ENCODE data around the gene CFAP77. TPM values are rescaled to one million over a fixed set of nuclear protein-coding genes. Genes with fewer than 3 reads are reported as not detected.

Gene CFAP77
- total and polyA plus RNA-seq, 2 of the 13 experiments (the other 11 are each of a cell fraction or from before 2014, with no cell fraction given), result not detected

DNA sequence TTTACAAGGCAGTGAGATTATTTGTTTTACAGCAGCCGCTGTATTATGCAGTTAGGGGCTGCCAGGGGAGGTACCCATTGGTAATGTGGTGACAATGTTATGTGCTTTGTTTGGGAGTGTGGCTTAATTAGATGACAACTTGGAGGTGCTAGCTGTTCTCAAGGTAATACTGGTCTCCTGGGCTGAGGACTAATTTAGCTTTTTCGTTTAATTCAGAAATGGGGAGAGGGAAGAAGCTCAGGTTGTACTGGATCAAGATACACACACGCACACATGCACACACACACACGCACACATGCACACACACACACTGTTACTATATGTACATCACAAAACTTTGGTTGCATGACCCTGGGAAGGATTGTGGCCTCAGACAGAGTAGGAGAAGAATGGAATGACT is 37.9 kb downstream of the CFAP77 start:
- Histone ChIP-seq H3K4me1 (ENCODE audit: insufficient read depth, low read length) (no peaks in the 10 kb centered on the region), H3K4me3 (replicated peaks in 1 of 3; ENCODE audit: insufficient read depth in 1 of 3, low read depth in 2 of 3, low read length in 3 of 3) (no peak overlapping the region), H4K20me1 (ENCODE audit: insufficient read depth, low read length) (no peaks in the 10 kb centered on the region), H2AFZ (ENCODE audit: low read length) (no peak overlapping the region), H3K79me2 (ENCODE audit: insufficient read depth, low read length) (no peaks in the 10 kb centered on the region), H3K27me3 (ENCODE audit: control insufficient read depth in 1 of 2, insufficient read depth in 2 of 2, low read length in 2 of 2) (peaks cover 4 to 35% of the 10 kb centered on the region in 2 experiments), H3K36me3 (replicated peaks in 1 of 2; ENCODE audit: control insufficient read depth in 1 of 2, insufficient read depth in 2 of 2, low read length in 2 of 2) (no peaks in the 10 kb centered on the region), H3K9me3 (ENCODE audit: low read length) (no peaks in the 10 kb centered on the region), H3K4me2 (ENCODE audit: low read depth, low read length) (no peak overlapping the region), H3K9ac (ENCODE audit: insufficient read depth, low read depth, low read length) (no peak overlapping the region), H3K27ac (ENCODE audit: extremely low read length, insufficient read depth, low read length) (no peak overlapping the region)
- intact Hi-C loops (cut with micrococcal nuclease; ENCODE audit: unreplicated experiment) (no loop called here), in situ Hi-C loops (cut with HindIII; ENCODE audit: extremely low pct_ligation_motif_present, low pct_unique_long_range_greater_than_20kb) (no loop called here)
- CTCF ChIA-PET (ENCODE audit: low intra/inter-chr PET ratio, low total read pairs), result interaction anchor here (1.4 kb wide), 1 partner anchor 60 kb away, joined by 3 read pairs; no protein-coding TSS in a partner anchor
- TF ChIP-seq GLI4 (CRISPR knock-in tag; IDR thresholded peaks at IDR 0.05; ENCODE audit: borderline replicate concordance), result no peak
- no peak for TF ChIP-seq ARID2 (CRISPR knock-in tag; IDR thresholded peaks at IDR 0.05; ENCODE audit: borderline replicate concordance)
- no peak for TF ChIP-seq ZNF264 (CRISPR knock-in tag; IDR thresholded peaks at IDR 0.05)
- TF ChIP-seq, protein P1, sequence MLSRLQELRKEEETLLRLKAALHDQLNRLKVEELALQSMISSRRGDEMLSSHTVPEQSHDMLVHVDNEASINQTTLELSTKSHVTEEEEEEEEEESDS (CRISPR knock-in tag; IDR thresholded peaks at IDR 0.05; ENCODE audit: borderline replicate concordance), result no peak
- no peak for TF ChIP-seq ZNF382 (CRISPR knock-in tag; IDR thresholded peaks at IDR 0.05; ENCODE audit: borderline replicate concordance)
- TF ChIP-seq SETDB1 (CRISPR knock-in tag; IDR thresholded peaks at IDR 0.05; ENCODE audit: borderline replicate concordance), result no peak
- TF ChIP-seq, protein P2, sequence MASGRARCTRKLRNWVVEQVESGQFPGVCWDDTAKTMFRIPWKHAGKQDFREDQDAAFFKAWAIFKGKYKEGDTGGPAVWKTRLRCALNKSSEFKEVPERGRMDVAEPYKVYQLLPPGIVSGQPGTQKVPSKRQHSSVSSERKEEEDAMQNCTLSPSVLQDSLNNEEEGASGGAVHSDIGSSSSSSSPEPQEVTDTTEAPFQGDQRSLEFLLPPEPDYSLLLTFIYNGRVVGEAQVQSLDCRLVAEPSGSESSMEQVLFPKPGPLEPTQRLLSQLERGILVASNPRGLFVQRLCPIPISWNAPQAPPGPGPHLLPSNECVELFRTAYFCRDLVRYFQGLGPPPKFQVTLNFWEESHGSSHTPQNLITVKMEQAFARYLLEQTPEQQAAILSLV (CRISPR knock-in tag; IDR thresholded peaks at IDR 0.05; ENCODE audit: borderline replicate concordance), result no peak
- TF ChIP-seq FOXM1 (CRISPR knock-in tag; IDR thresholded peaks at IDR 0.05), result no peak
- no peak for TF ChIP-seq AGO2 (optimal IDR thresholded peaks at IDR 0.05; ENCODE audit: low read depth, low read length)
- no peak for TF ChIP-seq IKZF1 (IDR thresholded peaks at IDR 0.05)
- no peak for TF ChIP-seq DPF2 (CRISPR knock-in tag; IDR thresholded peaks at IDR 0.05; ENCODE audit: borderline replicate concordance, low read depth)
- TF ChIP-seq, protein P3, sequence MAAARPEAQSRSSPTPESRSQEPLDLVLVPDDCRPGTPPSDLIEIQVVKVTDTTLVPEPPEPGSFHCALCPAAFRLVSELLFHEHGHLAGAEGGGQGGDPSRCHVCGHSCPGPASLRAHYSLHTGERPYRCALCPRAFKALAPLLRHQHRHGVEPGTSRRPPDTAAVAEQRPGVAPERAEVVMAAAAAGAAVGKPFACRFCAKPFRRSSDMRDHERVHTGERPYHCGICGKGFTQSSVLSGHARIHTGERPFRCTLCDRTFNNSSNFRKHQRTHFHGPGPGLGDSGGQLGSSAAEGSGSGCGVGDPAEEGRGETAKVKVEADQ (CRISPR knock-in tag; IDR thresholded peaks at IDR 0.05; ENCODE audit: borderline replicate concordance), result no peak
- ATAC-seq, result no peak
- WGBS (ENCODE audit: low lambda C conversion rate), result 53% methylated on average over 4 of the region's 4 CpGs
- DNase-seq (ENCODE audit: low spot score), result no peak
- POLR2A ChIA-PET, result no interaction called here
- BruUV-seq (replicated peaks), result no TSS peak
- no peak for FAIRE-seq
